NCI-H1436 treated with DMSO at 0.1 percent for 48 hours (cell line): ENCODE measurements around the gene RUNX1.

ENCODE experiments used
- DNase-seq: peaks from one replicate; lab custom pipeline; 2025; lab: John Stamatoyannopoulos, UW

The RUNX1 gene

GRCh38 chr21:34923626-34924025, 125.5 kb downstream of the RUNX1 start:
- DNase-seq: no peak

- no peak for DNase-seq
Observed at GRCh38 chr21:34923202-34923601, 125.9 kb downstream of the RUNX1 start.

GRCh38 chr21:34922479-34922878, 126.6 kb downstream of the RUNX1 start:
- no peak for DNase-seq

GRCh38 chr21:34921151-34921550, 128.0 kb downstream of the RUNX1 start:
- no peak for DNase-seq

- no peak for DNase-seq
Observed at GRCh38 chr21:34919406-34919805, 129.7 kb downstream of the RUNX1 start.

- no peak for DNase-seq
Observed at GRCh38 chr21:34916446-34916845, 132.7 kb downstream of the RUNX1 start.

- no peak for DNase-seq
Observed at GRCh38 chr21:34915364-34915841, 133.7 kb downstream of the RUNX1 start.

GRCh38 chr21:34914239-34914638, 134.9 kb downstream of the RUNX1 start:
- no peak for DNase-seq

- DNase-seq: no peak
Observed at GRCh38 chr21:34913811-34914210, 135.3 kb downstream of the RUNX1 start.

GRCh38 chr21:34912022-34912945, 136.8 kb downstream of the RUNX1 start:
- no peak for DNase-seq

- no peak for DNase-seq
Observed at GRCh38 chr21:34911360-34911759, 137.7 kb downstream of the RUNX1 start.

- DNase-seq: no peak
Observed at GRCh38 chr21:34910396-34910795, 138.7 kb downstream of the RUNX1 start.

- no peak for DNase-seq
Observed at GRCh38 chr21:34909492-34910292, 139.4 kb downstream of the RUNX1 start.

GRCh38 chr21:34908419-34909055, 140.6 kb downstream of the RUNX1 start:
- no peak for DNase-seq

- DNase-seq: no peak
Observed at GRCh38 chr21:34907461-34908418, 141.4 kb downstream of the RUNX1 start.

GRCh38 chr21:34906401-34906800, 142.7 kb downstream of the RUNX1 start:
- DNase-seq: no peak

GRCh38 chr21:34905218-34905537, 143.9 kb downstream of the RUNX1 start:
- no peak for DNase-seq

GRCh38 chr21:34904526-34905217, 144.4 kb downstream of the RUNX1 start:
- no peak for DNase-seq

GRCh38 chr21:34900376-34900775, 148.7 kb downstream of the RUNX1 start:
- DNase-seq: no peak

- DNase-seq: no peak
Observed at GRCh38 chr21:34899760-34900159, 149.3 kb downstream of the RUNX1 start.

- DNase-seq: no peak
Observed at GRCh38 chr21:34899302-34899701, 149.8 kb downstream of the RUNX1 start.
